Calu3 (cell line): ENCODE results near the gene SMIM3. TPM values are rescaled to one million over a fixed set of nuclear protein-coding genes. Genes with fewer than 3 reads are reported as not detected.
"Not testable (repeated sequence)": the region's sequence is repeated elsewhere in the genome, so short reads cannot be mapped to it uniquely, and the experiment has no call there.

ENCODE experiments used
- BruUV-seq: library from RNA; stranded (reverse); fragments of 400-500 nt; replicated peaks from 2 replicates; lab custom pipeline; 2021; lab: Mats Ljungman, UMichigan
- CTCF ChIA-PET: fragments of 300-600 bp; sonication (Branson Sonifier 250); formaldehyde crosslinking; loops from one replicate; lab custom pipeline; 2022; ENCODE audit warnings: antibody characterized with exemption; lab: Charles Lee
- DNase-seq: peaks from one replicate; pipeline ENCODE4 v3.0.0; 2022
- H3K27ac Mint-ChIP-seq: one replicate; pipeline ENCODE4 v1.8.0; 2022; ENCODE audit warnings: mixed read lengths; ENCODE audit not compliant: unreplicated experiment
- H3K27me3 Mint-ChIP-seq: one replicate; pipeline ENCODE4 v1.8.0; 2022; ENCODE audit warnings: mixed read lengths; ENCODE audit not compliant: unreplicated experiment
- H3K36me3 Mint-ChIP-seq: one replicate; pipeline ENCODE4 v1.8.0; 2022; ENCODE audit warnings: mild to moderate bottlenecking, moderate library complexity, mixed read lengths; ENCODE audit not compliant: insufficient read depth, unreplicated experiment
- H3K4me1 Mint-ChIP-seq: one replicate; pipeline ENCODE4 v1.8.0; 2022; ENCODE audit warnings: mild to moderate bottlenecking, low read depth, mixed read lengths; ENCODE audit not compliant: unreplicated experiment
- H3K4me3 Mint-ChIP-seq: one replicate; pipeline ENCODE4 v1.8.0; 2022; ENCODE audit warnings: mild to moderate bottlenecking, low read depth, moderate library complexity, mixed read lengths; ENCODE audit not compliant: unreplicated experiment
- H3K9me3 Mint-ChIP-seq: one replicate; pipeline ENCODE4 v1.8.0; 2022; ENCODE audit warnings: low read depth, mixed read lengths; ENCODE audit not compliant: unreplicated experiment
- CTCF ChIP-seq: fragments of 200-600 bp; IDR thresholded peaks from one replicate; pipeline ENCODE4 v1.8.0; 2022; ENCODE audit warnings: antibody characterized with exemption; ENCODE audit not compliant: unreplicated experiment
- intact Hi-C: fragments of 100-400 bp; cut with micrococcal nuclease; formaldehyde crosslinking; loops from one replicate; pipeline ENCODE4 v1.10.0; 2022; ENCODE audit not compliant: unreplicated experiment
- total RNA-seq: library from RNA; stranded (reverse); gene quantifications from 2 replicates; pipeline ENCODE4 v1.2.3, GENCODE V29; 2022

Gene SMIM3
- total RNA-seq, 1 experiment from 2014 or later = 8.4 TPM

- CTCF ChIA-PET = interaction anchor here (1.4 kb wide), 1 partner anchor 34 kb away, joined by 4 read pairs; the partner anchor contains the start of gene RBM22
- no peaks in the 10 kb centered on the region for H3K27me3 Mint-ChIP-seq
- no peaks in the 10 kb centered on the region for H3K9me3 Mint-ChIP-seq
- peaks cover 20% of the 10 kb centered on the region for H3K36me3 Mint-ChIP-seq
- peaks cover 17% of the 10 kb centered on the region for H3K4me1 Mint-ChIP-seq
- H3K27ac Mint-ChIP-seq = no peak overlapping the region
- intact Hi-C loops = no loop called here
- no peak for DNase-seq
- no peak overlapping the region for H3K4me3 Mint-ChIP-seq
- no TSS peak for BruUV-seq
- TF ChIP-seq CTCF = no peak
These were observed 43.8 kb upstream of the SMIM3 start for GRCh38 chr5:150734579-150735384.

GRCh38 chr5:150738862-150739261 lies 39.7 kb upstream of the SMIM3 start:
- peaks cover 6% of the 10 kb centered on the region for H3K36me3 Mint-ChIP-seq
- CTCF ChIA-PET = no interaction called here
- H3K4me3 Mint-ChIP-seq = no peak overlapping the region
- BruUV-seq = no TSS peak
- intact Hi-C loops = no loop called here
- no peaks in the 10 kb centered on the region for H3K27me3 Mint-ChIP-seq
- DNase-seq = no peak
- H3K9me3 Mint-ChIP-seq = no peaks in the 10 kb centered on the region
- peaks cover 17% of the 10 kb centered on the region for H3K4me1 Mint-ChIP-seq
- H3K27ac Mint-ChIP-seq = no peak overlapping the region
- no peak for TF ChIP-seq CTCF

GRCh38 chr5:150740992-150741391 lies 37.6 kb upstream of the SMIM3 start:
- intact Hi-C loops = no loop called here
- H3K9me3 Mint-ChIP-seq = no peaks in the 10 kb centered on the region
- H3K4me1 Mint-ChIP-seq = peaks cover 17% of the 10 kb centered on the region
- CTCF ChIA-PET = no interaction called here
- TF ChIP-seq CTCF = no peak
- peaks cover 6% of the 10 kb centered on the region for H3K36me3 Mint-ChIP-seq
- no TSS peak for BruUV-seq
- no peak overlapping the region for H3K27ac Mint-ChIP-seq
- H3K4me3 Mint-ChIP-seq = no peak overlapping the region
- DNase-seq = no peak
- H3K27me3 Mint-ChIP-seq = no peaks in the 10 kb centered on the region

GRCh38 chr5:150742455-150743141 lies 36.0 kb upstream of the SMIM3 start:
- H3K27ac Mint-ChIP-seq, DNase-seq, CTCF ChIA-PET, intact Hi-C loops, H3K4me3 Mint-ChIP-seq, H3K9me3 Mint-ChIP-seq, H3K27me3 Mint-ChIP-seq, H3K4me1 Mint-ChIP-seq, H3K36me3 Mint-ChIP-seq, BruUV-seq: not testable (repeated sequence)

- H3K27ac Mint-ChIP-seq, DNase-seq, H3K36me3 Mint-ChIP-seq, BruUV-seq, H3K4me3 Mint-ChIP-seq, H3K4me1 Mint-ChIP-seq, intact Hi-C loops, H3K27me3 Mint-ChIP-seq, H3K9me3 Mint-ChIP-seq: not testable (repeated sequence)
- CTCF ChIA-PET = interaction anchor here (0.6 kb wide), 1 partner anchor 77 kb away, joined by 3 read pairs; no protein-coding TSS in a partner anchor
These were observed 35.4 kb upstream of the SMIM3 start for GRCh38 chr5:150743142-150743488.
